T-cell (primary cell): ENCODE measurements around the gene ZNF202. TPM values are rescaled to one million over a fixed set of nuclear protein-coding genes. Genes with fewer than 3 reads are reported as not detected.

Experiments
- ATAC-seq, 4 experiments: fragments of 200-7000 bp in 3 of 4; fragments of 150-1000 bp in 1 of 4; cut with Tn5 transposase; replicated peaks in 1 of 4; 1 replicate in 3 of 4; 2 replicates in 1 of 4; pipeline ENCODE4 v1.10.0; 2021; ENCODE audit warnings: moderate library complexity in 3 of 4, mild to moderate bottlenecking in 2 of 4, moderate number of reproducible peaks in 1 of 4
- CTCF ChIA-PET, 2 donors: fragments of 300-600 bp; sonication (Branson Sonifier 250); formaldehyde crosslinking; loops; one replicate each; lab custom pipeline; 2022; ENCODE audit warnings: antibody characterized with exemption in 2 of 2; lab: Charles Lee
- POLR2A ChIA-PET, 2 donors: fragments of 300-600 bp; sonication (Branson Sonifier 250); formaldehyde crosslinking; loops; one replicate each; lab custom pipeline; 2022; ENCODE audit warnings: antibody characterized with exemption in 2 of 2; lab: Charles Lee
- DNase-seq, 35 experiments: peaks; one replicate each; pipeline versions ENCODE4 v3.0.0 to v3.0.0-alpha.2; 2013 to 2023
- H3K27ac ChIP-seq: one replicate; pipeline ENCODE4 v1.5.1; 2013; ENCODE audit warnings: low read length
- H3K27me3 ChIP-seq, 2 experiments: replicated peaks in 1 of 2; 1 replicate in 1 of 2; 2 replicates in 1 of 2; pipeline versions ENCODE4 v1.6.1 to v1.7.0; 2013; ENCODE audit warnings: low read length in 1 of 2, mixed read lengths in 1 of 2; ENCODE audit not compliant: control insufficient read depth in 2 of 2, insufficient read depth in 2 of 2; ENCODE audit errors: extremely low read depth in 1 of 2
- H3K36me3 ChIP-seq, 2 donors: 1 replicate in 1 of 2; 2 replicates in 1 of 2; pipeline versions ENCODE4 v1.6.1 to v1.7.0; 2013; ENCODE audit warnings: low read length in 1 of 2; ENCODE audit not compliant: control insufficient read depth in 2 of 2, insufficient read depth in 1 of 2; ENCODE audit errors: extremely low read depth in 1 of 2
- H3K4me1 ChIP-seq, 2 experiments: 1 replicate in 1 of 2; 2 replicates in 1 of 2; pipeline versions ENCODE4 v1.6.1 to v1.7.0; 2013; ENCODE audit warnings: low read length in 2 of 2, mixed read lengths in 1 of 2; ENCODE audit not compliant: insufficient read depth in 2 of 2, control insufficient read depth in 1 of 2; ENCODE audit errors: extremely low read depth in 1 of 2
- H3K4me3 ChIP-seq, 2 donors: 1 replicate in 1 of 2; 2 replicates in 1 of 2; pipeline versions ENCODE4 v1.5.1 to v1.7.0; 2013; ENCODE audit warnings: mild to moderate bottlenecking in 2 of 2, low read length in 1 of 2, moderate library complexity in 1 of 2; ENCODE audit not compliant: control insufficient read depth in 1 of 2; ENCODE audit errors: extremely low read depth in 1 of 2
- H3K9me3 ChIP-seq: 2 replicates; pipeline ENCODE4 v1.7.0; 2013
- H3K27ac Mint-ChIP-seq, 2 donors: one replicate each; pipeline ENCODE4 v1.8.0; 2020 to 2021; ENCODE audit warnings: mild to moderate bottlenecking in 2 of 2, mixed read lengths in 2 of 2
- H3K27me3 Mint-ChIP-seq, 2 donors: one replicate each; pipeline ENCODE4 v1.8.0; 2021 to 2022; ENCODE audit warnings: mixed read lengths in 2 of 2
- H3K36me3 Mint-ChIP-seq: one replicate; pipeline ENCODE4 v1.8.0; 2021; ENCODE audit warnings: mixed read lengths
- H3K4me1 Mint-ChIP-seq, 3 donors: one replicate each; pipeline ENCODE4 v1.8.0; 2020 to 2022; ENCODE audit warnings: mixed read lengths in 3 of 3, mild to moderate bottlenecking in 1 of 3
- H3K4me3 Mint-ChIP-seq, 3 donors: one replicate each; pipeline ENCODE4 v1.8.0; 2020 to 2022; ENCODE audit warnings: mild to moderate bottlenecking in 3 of 3, mixed read lengths in 3 of 3, moderate library complexity in 3 of 3
- H3K9me3 Mint-ChIP-seq, 3 donors: one replicate each; pipeline ENCODE4 v1.8.0; 2020 to 2022; ENCODE audit warnings: mixed read lengths in 3 of 3
- WGBS: methylation state at CpG from one replicate; pipeline ENCODE4 v1.1.5; 2013; ENCODE audit warnings: missing lambda C conversion rate; ENCODE audit not compliant: insufficient coverage; 5-methylcytosine and 5-hydroxymethylcytosine counted together
- total RNA-seq, 35 experiments: library from RNA in 6 of 35; stranded (reverse) in 6 of 35; fragments of 120-200 nt in 1 of 35; gene quantifications; one replicate each; pipeline versions ENCODE4 v1.2.1 to v1.2.4 and lab custom pipeline; 2013 to 2026

ZNF202 gene
- total RNA-seq, 5 donors from 2014 or later (not counting 1 experiment from before 2014, with no cell fraction given), result 9.5 to 22.6 (median 21.7) TPM

DNA sequence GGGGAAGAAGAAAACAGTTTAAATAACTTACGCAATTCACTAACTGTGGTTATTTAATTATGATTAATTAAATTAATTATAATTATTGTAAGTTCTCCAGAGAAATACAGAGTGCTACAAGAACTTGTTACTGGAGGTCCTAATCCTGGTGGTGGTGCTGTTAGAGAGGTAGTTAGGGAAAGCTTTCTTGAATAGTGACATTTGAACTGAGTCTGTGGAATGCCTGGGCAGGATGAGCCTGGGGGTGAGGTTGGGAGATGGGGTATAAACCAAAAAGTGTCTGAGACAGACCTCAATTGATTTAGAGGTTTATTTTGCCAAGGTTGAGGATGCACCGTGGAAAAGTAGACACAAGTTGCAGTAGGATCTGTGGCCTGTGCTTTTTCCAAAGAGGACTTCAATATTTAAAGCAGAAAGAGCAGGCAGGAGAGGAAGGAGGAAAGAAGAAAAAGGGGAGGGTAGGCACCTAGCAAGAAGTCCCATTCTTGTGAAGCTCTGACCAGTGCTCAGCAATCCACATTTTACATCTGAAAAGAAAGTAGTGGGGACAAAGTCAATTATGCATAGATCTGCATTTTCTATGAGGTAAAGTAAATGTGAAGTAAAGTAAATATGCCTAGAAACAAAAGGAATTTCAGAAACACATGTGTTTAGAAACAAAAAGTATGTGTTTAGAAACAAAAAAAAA is 4.4 kb upstream of the ZNF202 start:
- Mint-ChIP-seq H3K27me3 (peaks cover 26 to 30% of the 10 kb centered on the region in 2 donors), H3K9me3 (no peaks in the 10 kb centered on the region), H3K27ac (peak overlapping the region in 1 of 2 donors; percentile 7), H3K4me1 (peaks cover 11 to 16% (median 11%) of the 10 kb centered on the region in 3 donors), H3K4me3 (no peak overlapping the region), H3K36me3 (no peaks in the 10 kb centered on the region)
- H3K9me3 ChIP-seq, result no peaks in the 10 kb centered on the region
- H3K27ac ChIP-seq, result no peak overlapping the region
- no peak for ATAC-seq
- no peak overlapping the region for H3K4me3 ChIP-seq
- ChIA-PET CTCF (interaction anchor here in 1 of 2 donors (0.6 kb wide), 1 partner anchor 1020 kb away, joined by 4 read pairs; no protein-coding TSS in a partner anchor), POLR2A (interaction anchor here in 1 of 2 donors (0.6 kb wide), 1 partner anchor 1002 kb away, joined by 3 read pairs; no protein-coding TSS in a partner anchor)
- DNase-seq, result no peak
- H3K36me3 ChIP-seq, result no peaks in the 10 kb centered on the region
- peaks cover 4 to 14% of the 10 kb centered on the region in 2 experiments for H3K4me1 ChIP-seq
- peaks cover 0 to 2% of the 10 kb centered on the region in 2 experiments for H3K27me3 ChIP-seq
- WGBS, result 29% methylated on average over 1 of the region's 2 CpGs

DNA sequence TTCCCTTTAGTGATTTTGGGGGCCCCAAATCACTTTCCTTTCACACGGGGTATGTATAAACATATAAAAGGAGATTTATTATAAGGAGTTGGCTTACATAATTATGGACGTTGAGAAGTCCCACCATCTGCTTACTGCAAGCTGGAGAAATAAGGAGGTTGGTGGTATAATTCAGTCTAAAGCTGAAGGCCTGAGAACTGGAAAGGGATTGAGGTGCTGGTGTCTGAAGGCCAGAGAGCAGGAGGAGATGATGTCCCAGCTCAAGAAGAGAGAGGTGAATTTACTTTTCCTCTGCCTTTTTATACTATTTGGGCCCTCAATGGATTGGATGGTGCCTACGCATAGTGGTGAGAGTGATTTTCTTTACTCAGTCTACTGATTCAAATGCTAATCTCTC is 1.3 kb upstream of the ZNF202 start:
- Mint-ChIP-seq H3K4me3 (peak overlapping the region; percentile 87 to 94 (median 92)), H3K36me3 (peaks cover 8% of the 10 kb centered on the region), H3K27ac (peak overlapping the region; percentile 94 to 96), H3K27me3 (peaks cover 3 to 7% of the 10 kb centered on the region in 2 donors), H3K4me1 (peaks cover 33 to 42% (median 40%) of the 10 kb centered on the region in 3 donors), H3K9me3 (no peaks in the 10 kb centered on the region)
- CTCF ChIA-PET, result interaction anchor here in 1 of 2 donors (0.6 kb wide), 1 partner anchor 675 kb away, joined by 7 read pairs; no protein-coding TSS in a partner anchor
- ATAC-seq (no peak), DNase-seq (peak in 1 of 35 experiments; percentile 5)
- Histone ChIP-seq H3K36me3 (peaks cover 4 to 9% of the 10 kb centered on the region in 2 donors), H3K27me3 (peaks cover 0 to 2% of the 10 kb centered on the region in 2 experiments), H3K27ac (no peak overlapping the region), H3K9me3 (no peaks in the 10 kb centered on the region), H3K4me3 (no peak overlapping the region), H3K4me1 (peaks cover 14 to 22% of the 10 kb centered on the region in 2 experiments)
- 100% methylated on average over 1 of the region's 3 CpGs for WGBS
- POLR2A ChIA-PET, result interaction anchor here in 1 of 2 donors (0.7 kb wide), 1 partner anchor 14 kb away, joined by 3 read pairs; no protein-coding TSS in a partner anchor

DNA sequence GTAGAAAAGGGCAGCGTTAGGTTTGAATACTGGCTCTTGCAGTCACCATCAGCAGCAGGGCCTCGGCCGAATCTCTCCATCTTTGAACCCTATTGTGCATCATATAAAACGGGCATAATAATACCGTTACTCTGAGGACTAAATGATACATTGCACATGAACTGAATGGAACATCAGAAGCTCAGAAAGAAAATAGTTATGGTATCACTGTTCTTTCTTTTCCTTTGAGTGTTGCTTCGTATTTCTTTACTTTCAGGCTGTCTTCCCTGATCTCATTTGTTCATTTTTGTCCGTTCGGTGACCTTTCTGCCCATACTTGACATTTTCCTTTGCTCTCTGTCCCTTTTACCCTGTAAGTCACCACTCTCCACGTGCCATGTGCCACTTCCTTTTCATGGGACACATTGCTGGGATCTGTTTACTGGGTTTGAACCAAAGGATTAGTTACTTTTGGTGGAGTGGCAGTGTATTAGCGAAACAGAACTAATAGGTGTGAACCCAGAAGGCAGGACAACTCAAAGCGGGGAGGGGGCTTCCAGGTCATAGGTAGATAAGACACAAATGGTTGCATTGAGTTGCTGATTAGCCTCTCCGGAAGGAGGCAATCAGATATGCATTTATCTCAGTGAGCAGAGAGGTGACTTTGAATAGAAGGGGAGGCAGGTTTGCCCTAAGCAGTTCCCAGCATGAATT is 717 bp upstream of the ZNF202 start:
- peaks cover 11% of the 10 kb centered on the region for H3K36me3 Mint-ChIP-seq
- no peaks in the 10 kb centered on the region for H3K9me3 Mint-ChIP-seq
- H3K27me3 ChIP-seq, result peaks cover 0 to 2% of the 10 kb centered on the region in 2 experiments
- ATAC-seq (peak in 3 of 4 experiments; percentile 10 to 17 (median 11)), DNase-seq (peak in 4 of 35 experiments; percentile 0 to 34 (median 4))
- H3K4me3 ChIP-seq, result peak overlapping the region; percentile 71 to 94
- peaks cover 3 to 5% of the 10 kb centered on the region in 2 donors for H3K27me3 Mint-ChIP-seq
- peaks cover 4 to 14% of the 10 kb centered on the region in 2 donors for H3K36me3 ChIP-seq
- H3K27ac ChIP-seq, result peak overlapping the region; percentile 61
- peaks cover 14 to 22% of the 10 kb centered on the region in 2 experiments for H3K4me1 ChIP-seq
- H3K4me3 Mint-ChIP-seq, result peak overlapping the region; percentile 87 to 94 (median 92)
- H3K9me3 ChIP-seq, result no peaks in the 10 kb centered on the region
- ChIA-PET POLR2A (no interaction called here), CTCF (interaction anchor here (0.5 to 0.6 kb wide), 2 partner anchors 34 to 684 kb away, joined by 3 to 4 read pairs; no protein-coding TSS in a partner anchor)
- WGBS, result 93% methylated on average over 2 of the region's 12 CpGs
- peak overlapping the region; percentile 94 to 96 for H3K27ac Mint-ChIP-seq
- H3K4me1 Mint-ChIP-seq, result peaks cover 39 to 46% (median 46%) of the 10 kb centered on the region in 3 donors

DNA sequence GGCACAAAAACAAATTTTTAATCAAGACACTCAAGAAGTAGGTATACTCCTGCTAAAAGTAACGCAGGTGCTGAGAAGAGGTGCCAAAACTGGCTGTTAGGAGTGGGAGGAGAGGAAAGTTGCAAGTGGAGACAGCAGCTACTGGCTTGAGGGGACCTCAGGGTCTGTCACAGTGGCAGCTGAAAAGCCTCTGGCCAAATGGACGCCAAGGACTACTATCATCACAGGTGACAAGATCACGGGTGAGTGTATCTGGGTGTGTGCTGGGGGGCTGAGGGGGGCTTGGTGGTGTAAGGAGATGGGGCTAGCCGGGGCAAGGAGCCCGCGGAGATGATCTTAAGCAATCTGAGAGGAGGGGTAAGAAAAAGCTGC is 687 bp downstream of the ZNF202 start:
- ChIA-PET CTCF (interaction anchor here in 1 of 2 donors (0.7 kb wide), 1 partner anchor 1158 kb away, joined by 6 read pairs; no protein-coding TSS in a partner anchor), POLR2A (no interaction called here)
- peak overlapping the region; percentile 87 to 94 (median 92) for H3K4me3 Mint-ChIP-seq
- H3K27me3 ChIP-seq, result peaks cover 0 to under 1% of the 10 kb centered on the region in 2 experiments
- ATAC-seq (no peak), DNase-seq (peak in 1 of 35 experiments; percentile 0)
- H3K4me1 Mint-ChIP-seq, result peaks cover 41 to 54% (median 48%) of the 10 kb centered on the region in 3 donors
- H3K27ac Mint-ChIP-seq, result peak overlapping the region; percentile 78 to 89
- no peaks in the 10 kb centered on the region for H3K9me3 Mint-ChIP-seq
- H3K9me3 ChIP-seq, result no peaks in the 10 kb centered on the region
- peaks cover under 1% of the 10 kb centered on the region in 2 donors for H3K27me3 Mint-ChIP-seq
- peaks cover 4 to 22% of the 10 kb centered on the region in 2 donors for H3K36me3 ChIP-seq
- H3K36me3 Mint-ChIP-seq, result peaks cover 15% of the 10 kb centered on the region
- peaks cover 14 to 22% of the 10 kb centered on the region in 2 experiments for H3K4me1 ChIP-seq
- peak overlapping the region; percentile 61 for H3K27ac ChIP-seq
- WGBS, result 4% methylated on average over 5 of the region's 6 CpGs
- peak overlapping the region; percentile 73 to 94 for H3K4me3 ChIP-seq

GRCh38 chr11:123738374-123738773 is 3.1 kb downstream of the ZNF202 start:
- H3K4me3 Mint-ChIP-seq, result no peak overlapping the region
- Histone ChIP-seq H3K4me1 (peaks cover 14 to 22% of the 10 kb centered on the region in 2 experiments), H3K27me3 (no peaks in the 10 kb centered on the region), H3K27ac (no peak overlapping the region), H3K36me3 (peaks cover 4 to 33% of the 10 kb centered on the region in 2 donors), H3K4me3 (no peak overlapping the region), H3K9me3 (no peaks in the 10 kb centered on the region)
- ATAC-seq (no peak), DNase-seq (no peak)
- peaks cover 48 to 58% (median 50%) of the 10 kb centered on the region in 3 donors for H3K4me1 Mint-ChIP-seq
- WGBS, result no CpG with 5 or more reads among the region's 2 CpGs
- H3K27me3 Mint-ChIP-seq, result no peaks in the 10 kb centered on the region
- H3K27ac Mint-ChIP-seq, result no peak overlapping the region
- peaks cover 34% of the 10 kb centered on the region for H3K36me3 Mint-ChIP-seq
- H3K9me3 Mint-ChIP-seq, result no peaks in the 10 kb centered on the region
- POLR2A ChIA-PET, result interaction anchor here in 1 of 2 donors (0.6 kb wide), 1 partner anchor 684 kb away, joined by 4 read pairs; no protein-coding TSS in a partner anchor
- CTCF ChIA-PET, result no interaction called here

DNA sequence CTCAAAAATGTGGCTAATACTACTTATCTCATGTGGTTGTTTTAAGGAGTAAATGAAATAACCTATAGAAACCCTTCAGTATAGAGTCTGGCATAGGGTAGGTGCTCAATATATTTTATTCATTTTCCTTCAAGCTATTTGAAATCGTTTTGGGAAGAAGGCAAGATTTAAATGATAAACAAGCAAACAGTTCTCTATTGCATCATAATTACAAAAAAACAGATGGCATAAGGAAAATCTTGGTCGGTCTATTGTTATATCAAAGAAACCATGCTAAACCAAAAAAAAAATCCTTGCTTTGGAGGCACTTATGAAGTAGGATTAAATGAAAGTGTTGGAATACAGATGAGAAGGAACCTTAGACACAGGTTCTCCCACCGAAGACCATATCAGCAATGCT is 4.7 kb downstream of the ZNF202 start:
- H3K4me3 Mint-ChIP-seq, result no peak overlapping the region
- ATAC-seq (no peak), DNase-seq (no peak)
- no peaks in the 10 kb centered on the region for H3K9me3 Mint-ChIP-seq
- H3K36me3 Mint-ChIP-seq, result peaks cover 34% of the 10 kb centered on the region
- H3K4me3 ChIP-seq, result no peak overlapping the region
- H3K9me3 ChIP-seq, result no peaks in the 10 kb centered on the region
- WGBS, result no CpG with 5 or more reads among the region's 3 CpGs
- H3K27ac ChIP-seq, result no peak overlapping the region
- H3K4me1 ChIP-seq, result peaks cover 10 to 12% of the 10 kb centered on the region in 2 experiments
- H3K36me3 ChIP-seq, result peaks cover 4 to 33% of the 10 kb centered on the region in 2 donors
- ChIA-PET POLR2A (no interaction called here), CTCF (no interaction called here)
- no peaks in the 10 kb centered on the region for H3K27me3 ChIP-seq
- peaks cover 38 to 49% (median 41%) of the 10 kb centered on the region in 3 donors for H3K4me1 Mint-ChIP-seq
- H3K27ac Mint-ChIP-seq, result no peak overlapping the region
- no peaks in the 10 kb centered on the region for H3K27me3 Mint-ChIP-seq
